ENCODE data around the gene SUGP1.
"Not testable (repeated sequence)": the region's sequence is repeated elsewhere in the genome, so short reads cannot be mapped to it uniquely, and the experiment has no call there.

SUGP1 gene, protein sequence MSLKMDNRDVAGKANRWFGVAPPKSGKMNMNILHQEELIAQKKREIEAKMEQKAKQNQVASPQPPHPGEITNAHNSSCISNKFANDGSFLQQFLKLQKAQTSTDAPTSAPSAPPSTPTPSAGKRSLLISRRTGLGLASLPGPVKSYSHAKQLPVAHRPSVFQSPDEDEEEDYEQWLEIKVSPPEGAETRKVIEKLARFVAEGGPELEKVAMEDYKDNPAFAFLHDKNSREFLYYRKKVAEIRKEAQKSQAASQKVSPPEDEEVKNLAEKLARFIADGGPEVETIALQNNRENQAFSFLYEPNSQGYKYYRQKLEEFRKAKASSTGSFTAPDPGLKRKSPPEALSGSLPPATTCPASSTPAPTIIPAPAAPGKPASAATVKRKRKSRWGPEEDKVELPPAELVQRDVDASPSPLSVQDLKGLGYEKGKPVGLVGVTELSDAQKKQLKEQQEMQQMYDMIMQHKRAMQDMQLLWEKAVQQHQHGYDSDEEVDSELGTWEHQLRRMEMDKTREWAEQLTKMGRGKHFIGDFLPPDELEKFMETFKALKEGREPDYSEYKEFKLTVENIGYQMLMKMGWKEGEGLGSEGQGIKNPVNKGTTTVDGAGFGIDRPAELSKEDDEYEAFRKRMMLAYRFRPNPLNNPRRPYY

GRCh38 chr19:19320361-19321140 lies at the start of gene SUGP1, which contains the start of gene MAU2:
TSS of gene SUGP1 (minus strand) at chr19:19320509. CDS start at chr19:19320496, 13 bp downstream.
TSS of gene MAU2 (plus strand) at chr19:19320829. CDS start at chr19:19320860, 31 bp downstream.
- DNase-seq = peak; percentile 83 to 99 (median 93)

GRCh38 chr19:19368087-19368486 lies 47.8 kb upstream of the SUGP1 start:
- DNase-seq = no peak

DNA sequence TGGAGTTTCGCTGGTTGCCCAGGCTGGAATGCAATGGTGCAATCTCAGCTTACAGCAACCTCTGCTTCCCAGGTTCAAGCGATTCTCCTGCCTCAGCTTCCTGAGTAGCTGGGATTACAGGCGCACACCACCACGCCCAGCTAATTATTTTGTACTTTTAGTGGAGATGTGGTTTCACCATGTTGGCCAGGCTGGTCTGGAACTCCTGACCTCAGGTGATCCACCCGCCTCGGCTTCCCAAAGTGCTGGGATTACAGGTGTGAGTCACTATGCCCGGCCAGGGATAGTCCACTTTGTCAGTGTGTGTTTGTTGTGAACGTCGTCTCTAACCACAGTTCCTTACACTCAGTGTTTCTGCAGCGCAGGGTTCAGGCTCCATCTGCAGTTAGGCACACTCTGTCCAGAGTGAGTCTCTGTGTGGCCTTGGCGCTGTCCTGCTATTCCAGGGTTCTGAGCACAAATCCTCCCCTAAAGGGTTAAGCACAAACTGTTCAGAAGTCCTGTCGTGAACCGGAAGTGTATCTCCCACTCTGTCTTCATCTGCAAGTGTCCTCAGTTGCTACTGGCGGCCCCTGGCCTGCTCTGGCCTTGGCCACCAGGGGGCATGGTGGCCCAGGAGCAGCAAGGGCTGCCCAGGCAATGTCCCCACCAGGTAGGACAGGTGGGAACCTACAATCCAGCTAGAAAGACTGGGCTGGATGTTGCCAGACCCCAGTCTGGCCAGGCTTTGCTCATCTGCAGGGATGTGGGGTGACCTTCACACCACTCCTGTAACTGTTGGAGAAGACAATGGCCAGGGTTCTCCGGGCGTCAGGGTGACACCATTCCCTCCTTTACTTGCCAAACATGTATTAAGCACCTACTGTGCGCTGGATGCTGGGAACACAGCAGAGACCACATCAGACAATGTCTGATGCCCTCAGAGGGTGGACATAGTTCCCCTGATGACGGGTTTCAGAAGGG lies 46.4 kb upstream of the SUGP1 start:
- DNase-seq = peak; percentile 35 to 82 (median 67)

DNA sequence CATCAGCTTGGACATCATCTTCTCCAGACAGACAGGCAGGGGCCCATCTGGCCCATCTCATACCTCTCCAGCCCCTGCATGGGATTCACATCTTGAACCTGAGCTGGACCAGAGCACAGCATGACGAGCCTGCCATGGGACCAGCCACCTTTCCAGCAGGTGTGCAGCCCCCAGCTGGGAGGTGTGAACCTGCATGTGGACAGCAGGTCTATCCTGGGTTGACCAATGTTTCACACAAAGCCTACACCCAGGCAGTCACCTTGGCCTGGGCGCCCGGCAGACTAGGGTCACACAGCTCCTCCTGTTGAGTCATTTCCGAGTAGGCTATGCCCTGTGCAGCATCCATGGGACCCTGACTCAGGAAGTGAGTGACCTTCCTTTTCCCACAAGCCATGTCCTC lies 41.8 kb upstream of the SUGP1 start:
- DNase-seq = no peak

- peak; percentile 56 to 86 (median 58) for DNase-seq
These were observed 40.8 kb upstream of the SUGP1 start for GRCh38 chr19:19361075-19361594.

DNA sequence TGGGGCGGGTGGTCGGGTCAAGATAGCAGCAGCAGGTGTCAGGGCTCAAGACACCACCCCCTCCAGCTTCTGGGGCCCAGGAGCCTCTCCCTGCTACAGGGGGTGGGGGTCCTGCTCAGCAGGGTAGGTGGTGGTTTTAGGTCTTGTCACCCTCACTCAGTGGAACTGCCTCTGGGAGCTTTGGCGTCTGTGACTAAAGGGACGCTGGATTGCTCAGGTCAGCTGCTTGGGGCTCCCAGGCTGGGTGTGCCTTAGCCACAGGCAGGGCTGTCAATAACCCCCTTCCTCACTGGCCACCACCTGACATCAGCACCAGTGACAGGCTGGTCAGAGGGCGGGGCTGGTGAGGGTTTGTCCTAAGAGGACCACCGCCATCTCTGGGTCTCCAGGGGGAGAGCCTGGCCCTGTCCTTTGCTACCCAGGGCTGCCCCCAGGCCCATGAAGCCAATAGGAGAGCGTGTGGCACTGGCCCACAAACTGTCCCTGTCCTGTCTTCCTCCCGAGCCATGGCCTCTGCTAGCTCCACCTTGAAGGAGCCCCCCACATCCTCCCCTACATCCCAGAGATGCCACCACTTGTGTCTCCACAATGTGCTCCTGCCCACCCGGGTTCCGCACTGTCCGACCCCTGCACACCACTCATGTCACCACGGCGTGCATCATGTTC lies 36.7 kb upstream of the SUGP1 start:
- DNase-seq = no peak

DNA sequence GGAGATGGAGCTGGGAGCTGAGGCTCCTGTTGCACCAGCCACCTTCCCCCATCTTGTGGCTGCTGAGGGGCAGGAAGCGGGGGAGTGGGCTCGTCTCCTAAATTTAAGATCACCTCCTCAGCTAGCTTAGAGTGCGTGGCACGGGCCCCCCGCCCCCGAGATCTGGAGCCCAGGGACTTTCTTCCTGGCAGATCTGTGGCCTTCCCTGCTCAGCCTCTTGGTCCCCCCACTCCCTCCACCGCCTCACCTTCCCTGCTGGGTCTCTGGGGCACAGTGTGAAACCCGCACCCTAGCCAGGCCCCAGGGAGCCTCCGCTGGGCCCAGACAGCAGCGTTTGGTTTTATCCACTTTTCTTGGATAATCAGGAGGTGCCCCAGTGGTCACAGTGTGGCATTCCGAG lies 36.2 kb upstream of the SUGP1 start:
- no peak for DNase-seq

GRCh38 chr19:19355606-19356139 lies 35.4 kb upstream of the SUGP1 start:
- no peak for DNase-seq

DNA sequence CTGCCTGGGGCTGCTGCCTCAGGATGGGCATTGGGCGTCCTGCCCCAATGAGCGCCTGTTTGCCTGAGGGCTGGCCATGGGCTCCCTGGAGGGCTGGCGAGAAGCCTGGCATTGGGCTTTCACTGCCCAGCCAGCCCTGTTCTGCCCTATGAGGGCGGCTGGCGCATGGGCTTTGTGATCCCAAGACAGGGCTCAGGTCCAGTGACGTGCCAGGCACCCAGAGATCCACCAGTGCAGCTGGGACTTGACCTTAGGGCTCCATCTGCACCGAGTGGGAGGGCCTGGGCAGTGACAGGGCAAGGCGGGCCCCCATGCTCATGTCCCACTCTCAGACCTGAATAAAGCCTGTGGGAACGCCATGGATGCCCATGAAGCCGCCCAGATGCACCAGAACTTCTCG lies 34.6 kb upstream of the SUGP1 start:
- no peak for DNase-seq

DNA sequence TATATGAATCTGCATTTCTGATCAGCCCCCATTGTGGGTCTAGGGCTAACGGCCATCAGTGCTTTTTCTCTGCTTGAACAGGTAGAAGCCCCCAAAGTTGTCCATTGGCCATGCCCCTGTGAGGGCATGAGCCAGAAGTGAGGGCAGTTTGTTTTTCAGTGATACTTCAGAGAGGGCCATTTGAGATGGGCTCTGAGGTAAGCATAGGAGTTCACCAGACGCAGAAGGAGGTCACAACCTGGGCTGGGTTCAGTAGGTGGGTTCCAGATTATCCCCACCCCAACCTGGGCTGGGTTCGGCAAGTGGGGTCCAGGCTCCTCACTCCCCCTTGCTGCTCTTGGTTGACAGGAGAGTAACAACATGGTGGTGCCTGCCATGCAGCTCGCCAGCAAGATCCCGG lies 33.7 kb upstream of the SUGP1 start:
- no peak for DNase-seq

GRCh38 chr19:19352823-19353222 lies 32.5 kb upstream of the SUGP1 start:
- no peak for DNase-seq

DNA sequence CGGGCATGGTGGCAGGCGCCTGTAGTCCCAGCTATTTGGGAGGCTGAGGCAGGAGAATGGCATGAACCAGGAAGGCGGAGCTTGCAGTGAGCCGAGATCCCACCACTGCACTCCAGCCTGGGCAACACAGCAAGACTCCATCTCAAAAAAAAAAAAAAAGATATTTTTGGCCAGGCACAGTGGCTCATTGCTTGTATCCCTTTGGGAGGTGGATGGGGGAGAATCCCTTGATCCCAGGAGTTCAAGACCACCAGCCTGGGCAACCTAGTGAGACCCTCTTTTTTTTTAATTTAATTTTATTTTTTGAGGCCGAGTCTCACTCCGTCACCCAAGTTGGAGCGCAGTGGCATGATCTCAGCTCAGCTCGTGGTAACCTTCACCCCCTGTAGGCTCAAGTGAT lies 30.4 kb upstream of the SUGP1 start:
- not testable (repeated sequence) for DNase-seq

- no peak for DNase-seq
These were observed 29.1 kb upstream of the SUGP1 start for GRCh38 chr19:19349365-19349764.

DNA sequence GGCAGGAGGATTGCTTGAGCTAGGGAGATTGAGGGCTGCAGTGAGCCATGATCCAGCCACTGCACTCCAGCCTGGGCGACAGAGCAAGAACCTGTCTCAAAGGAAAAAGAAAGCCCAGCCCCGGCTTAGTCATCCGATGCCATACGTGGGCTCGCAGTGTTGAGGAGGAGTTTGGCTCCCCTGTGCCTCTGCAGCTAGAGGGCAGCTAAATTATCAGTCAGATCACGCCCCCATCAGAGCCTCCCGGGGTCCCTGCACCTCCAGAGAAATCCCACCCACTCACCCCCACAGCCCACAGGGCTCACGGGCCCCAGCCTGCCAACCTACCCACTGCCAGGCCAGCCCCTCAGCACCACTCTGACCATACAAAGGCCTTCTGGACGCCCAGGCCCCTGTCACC lies 28.0 kb upstream of the SUGP1 start:
- DNase-seq = no peak

DNA sequence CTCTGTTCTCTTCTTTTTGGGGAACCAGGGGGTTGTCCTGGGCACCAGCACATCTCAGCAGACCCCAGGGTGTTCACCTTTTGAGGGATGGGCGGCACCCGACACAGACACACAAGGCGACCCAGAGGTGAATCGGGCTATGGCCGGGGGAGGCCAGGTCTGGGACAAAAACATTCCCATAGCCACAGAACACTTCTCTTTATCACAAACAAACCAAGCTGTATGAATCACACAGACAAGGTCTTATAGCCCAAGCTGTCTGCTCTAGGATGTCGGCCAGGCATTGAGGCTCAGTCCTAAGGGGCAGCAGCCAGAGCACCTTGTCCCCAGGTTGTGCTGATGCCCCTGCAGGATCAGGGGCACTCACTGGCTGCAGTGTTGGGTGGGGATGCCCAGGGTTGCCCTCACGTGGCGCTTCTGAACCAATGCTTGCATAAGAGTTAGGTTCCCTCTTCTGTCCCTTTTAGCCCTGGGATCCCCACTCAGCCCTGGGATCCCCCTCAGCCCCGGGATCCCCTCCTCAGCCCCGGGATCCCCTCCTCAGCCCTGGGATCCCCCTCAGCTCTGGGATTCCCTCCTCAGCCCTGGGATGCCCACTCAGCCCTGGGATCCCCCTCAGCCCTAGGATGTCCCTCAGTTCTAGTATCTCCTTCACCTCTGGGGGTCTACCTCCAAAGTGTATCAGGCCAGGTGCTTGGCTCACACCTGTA lies 27.2 kb upstream of the SUGP1 start:
- peak in 1 of 3 experiments; percentile 4 for DNase-seq

- no peak for DNase-seq
These were observed 25.7 kb upstream of the SUGP1 start for GRCh38 chr19:19345970-19346369.

- no peak for DNase-seq
These were observed 24.9 kb upstream of the SUGP1 start for GRCh38 chr19:19345232-19345631.

DNA sequence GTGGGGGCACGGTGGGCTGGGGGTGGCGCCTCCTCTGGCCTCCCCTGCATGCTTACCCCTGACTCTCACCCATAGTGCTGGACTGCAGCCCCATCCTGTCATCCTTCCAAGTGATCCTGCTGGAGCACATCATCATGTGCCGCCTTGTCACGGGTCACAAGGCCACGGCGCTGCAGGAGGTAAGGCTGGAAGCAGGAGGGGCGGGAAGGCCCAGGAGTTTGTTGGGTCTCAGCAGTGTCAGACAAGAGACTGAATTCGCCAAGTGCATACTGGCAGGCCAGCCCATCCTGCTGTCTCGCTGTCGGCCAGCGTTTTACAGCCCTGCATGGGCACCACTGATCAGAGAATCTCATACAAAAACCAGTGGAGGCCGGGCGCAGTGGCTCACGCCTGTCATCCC lies 23.5 kb upstream of the SUGP1 start:
- no peak for DNase-seq

DNA sequence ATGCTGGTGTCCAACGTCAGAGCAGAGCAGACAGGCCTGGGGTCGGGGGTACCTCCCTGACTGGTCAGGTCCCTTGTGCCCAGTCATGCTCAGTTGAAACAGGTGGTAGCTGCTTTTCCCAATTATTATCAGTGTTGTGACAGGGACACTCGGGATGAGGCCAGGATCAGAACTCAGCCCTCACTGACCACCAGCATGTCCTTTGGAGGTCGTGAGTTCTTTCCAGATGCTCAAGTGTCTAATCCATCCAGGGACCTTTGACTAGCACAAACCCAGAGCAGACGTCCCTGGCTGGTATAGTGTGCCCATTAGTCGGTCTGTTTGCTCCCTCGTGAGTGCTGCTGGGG lies 22.7 kb upstream of the SUGP1 start:
- no peak for DNase-seq

All from NCI-H1417 (cell line).